PFSK-1 (cell line): Measurements from ENCODE around the gene ITGA11.

Experiments used
- FOXP2 ChIP-seq: optimal IDR thresholded peaks from 2 replicates; pipeline ENCODE3; 2011; ENCODE audit warnings: borderline replicate concordance, control low read depth, inconsistent platforms; ENCODE audit not compliant: insufficient read depth; ENCODE audit errors: extremely low read length, extremely low read depth
- POLR2AphosphoS5 ChIP-seq: IDR thresholded peaks from 2 replicates; pipeline ENCODE4 v1.6.1; 2012; ENCODE audit warnings: low read depth, mild to moderate bottlenecking, control low read depth, low read length, moderate library complexity
- SIN3A ChIP-seq: IDR thresholded peaks from 2 replicates; pipeline ENCODE4 v1.6.1; 2012; ENCODE audit warnings: mild to moderate bottlenecking, low read length, moderate library complexity, borderline replicate concordance; ENCODE audit not compliant: insufficient read depth
- TAF1 ChIP-seq: IDR thresholded peaks from 2 replicates; pipeline ENCODE4 v1.6.1; 2012; ENCODE audit warnings: low read length, control low read depth, borderline replicate concordance; ENCODE audit not compliant: insufficient read depth
- TF ChIP-seq, protein P1 (sequence below), 2 experiments: IDR thresholded peaks; 2 replicates each; pipeline versions ENCODE4 v1.6.1 to v1.8.0; 2011 to 2012; ENCODE audit warnings: low read depth in 2 of 2, low read length in 2 of 2, control low read depth in 1 of 2, inconsistent platforms in 1 of 2, mild to moderate bottlenecking in 1 of 2, moderate library complexity in 1 of 2; ENCODE audit not compliant: insufficient read depth in 1 of 2

DNA sequence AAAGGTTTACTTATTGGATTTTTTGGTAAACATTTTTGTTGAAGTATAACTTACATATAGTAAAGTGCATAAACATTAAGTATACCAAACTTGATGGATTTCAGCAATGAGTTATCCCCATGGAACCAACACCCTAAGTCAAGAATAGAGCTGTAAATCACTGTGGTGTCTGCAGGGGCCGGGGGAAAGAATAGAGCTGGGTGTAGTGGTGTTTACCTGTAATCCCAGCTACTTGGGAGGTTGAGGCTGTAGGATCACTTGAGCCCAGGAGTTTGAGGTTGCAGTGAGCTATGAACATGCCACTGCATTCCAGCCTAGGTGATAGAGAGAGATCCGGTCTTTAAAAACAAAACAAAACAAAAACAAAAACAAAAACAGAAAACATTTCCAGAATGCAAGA is 167.7 kb downstream of the ITGA11 start:
- TF ChIP-seq, protein P1, sequence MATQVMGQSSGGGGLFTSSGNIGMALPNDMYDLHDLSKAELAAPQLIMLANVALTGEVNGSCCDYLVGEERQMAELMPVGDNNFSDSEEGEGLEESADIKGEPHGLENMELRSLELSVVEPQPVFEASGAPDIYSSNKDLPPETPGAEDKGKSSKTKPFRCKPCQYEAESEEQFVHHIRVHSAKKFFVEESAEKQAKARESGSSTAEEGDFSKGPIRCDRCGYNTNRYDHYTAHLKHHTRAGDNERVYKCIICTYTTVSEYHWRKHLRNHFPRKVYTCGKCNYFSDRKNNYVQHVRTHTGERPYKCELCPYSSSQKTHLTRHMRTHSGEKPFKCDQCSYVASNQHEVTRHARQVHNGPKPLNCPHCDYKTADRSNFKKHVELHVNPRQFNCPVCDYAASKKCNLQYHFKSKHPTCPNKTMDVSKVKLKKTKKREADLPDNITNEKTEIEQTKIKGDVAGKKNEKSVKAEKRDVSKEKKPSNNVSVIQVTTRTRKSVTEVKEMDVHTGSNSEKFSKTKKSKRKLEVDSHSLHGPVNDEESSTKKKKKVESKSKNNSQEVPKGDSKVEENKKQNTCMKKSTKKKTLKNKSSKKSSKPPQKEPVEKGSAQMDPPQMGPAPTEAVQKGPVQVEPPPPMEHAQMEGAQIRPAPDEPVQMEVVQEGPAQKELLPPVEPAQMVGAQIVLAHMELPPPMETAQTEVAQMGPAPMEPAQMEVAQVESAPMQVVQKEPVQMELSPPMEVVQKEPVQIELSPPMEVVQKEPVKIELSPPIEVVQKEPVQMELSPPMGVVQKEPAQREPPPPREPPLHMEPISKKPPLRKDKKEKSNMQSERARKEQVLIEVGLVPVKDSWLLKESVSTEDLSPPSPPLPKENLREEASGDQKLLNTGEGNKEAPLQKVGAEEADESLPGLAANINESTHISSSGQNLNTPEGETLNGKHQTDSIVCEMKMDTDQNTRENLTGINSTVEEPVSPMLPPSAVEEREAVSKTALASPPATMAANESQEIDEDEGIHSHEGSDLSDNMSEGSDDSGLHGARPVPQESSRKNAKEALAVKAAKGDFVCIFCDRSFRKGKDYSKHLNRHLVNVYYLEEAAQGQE (IDR thresholded peaks at IDR 0.05; ENCODE audit: insufficient read depth in 1 of 2, low read depth in 2 of 2, low read length in 2 of 2): no peak
- no peak for TF ChIP-seq POLR2AphosphoS5
- no peak for TF ChIP-seq SIN3A
- TF ChIP-seq TAF1: no peak
- TF ChIP-seq FOXP2: no peak
